Psoas muscle (tissue), 8 donors: ENCODE results near the gene TIPIN. TPM values are rescaled to one million over a fixed set of nuclear protein-coding genes. Genes with fewer than 3 reads are reported as not detected.

Experiments used
- ATAC-seq, 4 donors: fragments of 200-7000 bp; cut with Tn5 transposase; one replicate each; pipeline ENCODE4 v1.9.1; 2020; ENCODE audit warnings: moderate library complexity in 3 of 4, mild to moderate bottlenecking in 2 of 4
- DNase-seq, 2 donors: peaks; one replicate each; pipeline ENCODE4 v3.0.0-alpha.2; 2020
- H3K27ac ChIP-seq: fragments of 200-600 bp; one replicate; pipeline ENCODE4 v1.8.0; 2022
- H3K27me3 ChIP-seq, 3 donors: fragments of 200-600 bp in 1 of 3; one replicate each; pipeline versions ENCODE4 v1.6.1 to v1.8.0; 2013 to 2022; ENCODE audit warnings: low read length in 2 of 3, mild to moderate bottlenecking in 2 of 3, moderate library complexity in 1 of 3; ENCODE audit not compliant: insufficient read depth in 3 of 3
- H3K36me3 ChIP-seq, 2 donors: fragments of 200-600 bp in 1 of 2; one replicate each; pipeline versions ENCODE4 v1.6.1 to v1.8.0; 2013 to 2022; ENCODE audit warnings: low read depth in 1 of 2, mild to moderate bottlenecking in 1 of 2, moderate library complexity in 1 of 2; ENCODE audit not compliant: insufficient read depth in 1 of 2
- H3K4me1 ChIP-seq: fragments of 200-600 bp; one replicate; pipeline ENCODE4 v1.8.0; 2022
- H3K4me3 ChIP-seq: fragments of 200-600 bp; one replicate; pipeline ENCODE4 v1.8.0; 2022; ENCODE audit warnings: mild to moderate bottlenecking
- H3K9me3 ChIP-seq: fragments of 200-600 bp; one replicate; pipeline ENCODE4 v1.8.0; 2022
- CTCF ChIP-seq: fragments of 200-600 bp; IDR thresholded peaks from one replicate; pipeline ENCODE4 v1.8.0; 2022; ENCODE audit warnings: antibody characterized with exemption
- WGBS, 3 donors: extraction: QIAGEN DNeasy Blood & Tissue Kit; methylation state at CpG; one replicate each; pipeline versions ENCODE4 v1.1.6 to v1.1.7; 2013; 5-methylcytosine and 5-hydroxymethylcytosine counted together
- intact Hi-C, 2 donors: fragments of 100-400 bp; cut with DNase I; formaldehyde crosslinking; loops; one replicate each; pipeline versions ENCODE4 v1.11.0 to v1.14.2; 2022
- long read RNA-seq, 2 donors: library from polyadenylated mRNA; unstranded; transcript quantifications; one replicate each; pipeline ENCODE4 v2.0.0, GENCODE V29; 2021
- polyA plus RNA-seq, 3 donors: library from polyadenylated mRNA; stranded (reverse); fragments of 200-250 nt; gene quantifications; one replicate each; pipeline ENCODE4 v1.2.3, GENCODE V29; 2013
- total RNA-seq, 4 donors: library from RNA; stranded (reverse); fragmentation: NEBNext Ultra II Directional in 2 of 4; extraction: Animal tissue kit (Norgen Biotek cat#: 25700) in 2 of 4; gene quantifications; one replicate each; pipeline versions ENCODE4 v1.2.1 to v1.2.4, GENCODE V29; 2021 to 2023
- donor health status: healthy with polysubstance abuse.
- donor health status: DM: no; HTN: no; CAD: no; lungs with moderate emphysema.
- donor health status: Bipolar disorder and iron deficiency.
- donor health status: healthy.
- donor health status: DM: yes; HTN: yes; CAD: no.
- donor health status: DM: no; HTN: no; CAD: no.
- donor health status: DM: no; HTN: no; CAD: no.
- donor health status: DM: yes; HTN: yes; CAD: no.

TIPIN gene
- total RNA-seq = 1 to 10 TPM; 3.1 to 4.9 (median 3.5) TPM
- polyA plus RNA-seq = 1 to 10 TPM; 6.7 to 7.5 (median 7.3) TPM
- long read RNA-seq, donor 1, partial matches to known transcripts = 0 of 4 reads
- long read RNA-seq, donor 1, other reads (novel, unspliced or antisense) = 3 of 4 reads
- long read RNA-seq, donor 2, partial matches to known transcripts = 3 of 9 reads
- long read RNA-seq, donor 2, other reads (novel, unspliced or antisense) = 4 of 9 reads

- Histone ChIP-seq H3K27me3 (no peaks in the 10 kb centered on the region), H3K4me3 (peak within 1 kb of the TSS; percentile 76), H3K9me3 (no peaks in the 10 kb centered on the region), H3K27ac (peak within 1 kb of the TSS; percentile 64), H3K4me1 (peaks cover 3% of the 10 kb centered on the region), H3K36me3 (peaks cover 0 to 12% of the 10 kb centered on the region in 2 donors)
- TF ChIP-seq CTCF = no peak
- peak; percentile 95 to 97 for DNase-seq
- intact Hi-C loops = loop anchor here in 1 of 2 donors (10.0 kb wide), 1 partner anchor 138 kb away; the partner anchor contains the start of gene SNAPC5
- ATAC-seq = peak; percentile 96 to 100 (median 99)
- 5% methylated on average over 50 to 51 of the region's 51 CpGs for WGBS, 3 donors
Observed at GRCh38 chr15:66356359-66357236, at the start of gene TIPIN. Gene TIPIN, minus strand, starts transcription at chr15:66356685. Its CDS starts 3,738 bp downstream, at chr15:66352947.

GRCh38 chr15:66405615-66406014 lies 49.1 kb upstream of the TIPIN start:
- H3K27me3 ChIP-seq = no peaks in the 10 kb centered on the region
- DNase-seq = no peak
- intact Hi-C loops = no loop called here
- ATAC-seq = peak in 1 of 4 donors; percentile 26
- 32 to 43% (median 33%) methylated on average over 3 of the region's 3 CpGs for WGBS, 3 donors
- no peak overlapping the region for H3K4me3 ChIP-seq
- TF ChIP-seq CTCF = no peak
- peaks cover 26% of the 10 kb centered on the region for H3K4me1 ChIP-seq
- no peaks in the 10 kb centered on the region for H3K36me3 ChIP-seq
- no peak overlapping the region for H3K27ac ChIP-seq
- no peaks in the 10 kb centered on the region for H3K9me3 ChIP-seq

GRCh38 chr15:66405007-66405406 lies 48.5 kb upstream of the TIPIN start:
- TF ChIP-seq CTCF = no peak
- intact Hi-C loops = no loop called here
- DNase-seq (no peak), ATAC-seq (peak; percentile 73 to 84 (median 79))
- H3K9me3 ChIP-seq = no peaks in the 10 kb centered on the region
- H3K36me3 ChIP-seq = no peaks in the 10 kb centered on the region
- 49 to 52% (median 51%) methylated on average over 2 of the region's 2 CpGs for WGBS, 3 donors
- no peak overlapping the region for H3K4me3 ChIP-seq
- H3K27ac ChIP-seq = peak overlapping the region; percentile 30
- peaks cover 32% of the 10 kb centered on the region for H3K4me1 ChIP-seq
- H3K27me3 ChIP-seq = no peaks in the 10 kb centered on the region

- H3K9me3 ChIP-seq = no peaks in the 10 kb centered on the region
- H3K27ac ChIP-seq = peak overlapping the region; percentile 30
- H3K27me3 ChIP-seq = no peaks in the 10 kb centered on the region
- DNase-seq = no peak
- intact Hi-C loops = loop anchor here in 1 of 2 donors (5.0 kb wide), 1 partner anchor 73 kb away; no protein-coding TSS in a partner anchor
- H3K4me1 ChIP-seq = peaks cover 34% of the 10 kb centered on the region
- no peak for TF ChIP-seq CTCF
- ATAC-seq = peak in 2 of 4 donors; percentile 28 to 29
- H3K4me3 ChIP-seq = no peak overlapping the region
- WGBS, 3 donors = 61 to 65% (median 64%) methylated on average over 7 of the region's 7 CpGs
- peaks cover 0 to under 1% of the 10 kb centered on the region in 2 donors for H3K36me3 ChIP-seq
Observed at GRCh38 chr15:66404532-66404931, 48.0 kb upstream of the TIPIN start.
